GM10266 (cell line): Measurements from ENCODE around the gene ZHX3.
"Not testable (repeated sequence)": the region's sequence is repeated elsewhere in the genome, so short reads cannot be mapped to it uniquely, and the experiment has no call there.

Source experiments
- DNase-seq: peaks from one replicate; pipeline ENCODE4 v3.0.0; 2012; ENCODE audit errors: extremely low spot score
- TF ChIP-seq, protein P1 (sequence below): IDR thresholded peaks from 2 replicates; pipeline ENCODE4 v1.5.1; 2012; ENCODE audit warnings: mild to moderate bottlenecking, low read depth; ENCODE audit not compliant: control insufficient read depth, insufficient read depth; ENCODE audit errors: missing control alignments

Gene ZHX3

GRCh38 chr20:41135888-41136679, 181.4 kb downstream of the ZHX3 start:
- DNase-seq = no peak

GRCh38 chr20:41135187-41135887, 182.2 kb downstream of the ZHX3 start:
- DNase-seq = peak; percentile 73

More at GRCh38 chr20:41135888-41136679, 181.4 kb downstream of the ZHX3 start:
- TF ChIP-seq, protein P1, sequence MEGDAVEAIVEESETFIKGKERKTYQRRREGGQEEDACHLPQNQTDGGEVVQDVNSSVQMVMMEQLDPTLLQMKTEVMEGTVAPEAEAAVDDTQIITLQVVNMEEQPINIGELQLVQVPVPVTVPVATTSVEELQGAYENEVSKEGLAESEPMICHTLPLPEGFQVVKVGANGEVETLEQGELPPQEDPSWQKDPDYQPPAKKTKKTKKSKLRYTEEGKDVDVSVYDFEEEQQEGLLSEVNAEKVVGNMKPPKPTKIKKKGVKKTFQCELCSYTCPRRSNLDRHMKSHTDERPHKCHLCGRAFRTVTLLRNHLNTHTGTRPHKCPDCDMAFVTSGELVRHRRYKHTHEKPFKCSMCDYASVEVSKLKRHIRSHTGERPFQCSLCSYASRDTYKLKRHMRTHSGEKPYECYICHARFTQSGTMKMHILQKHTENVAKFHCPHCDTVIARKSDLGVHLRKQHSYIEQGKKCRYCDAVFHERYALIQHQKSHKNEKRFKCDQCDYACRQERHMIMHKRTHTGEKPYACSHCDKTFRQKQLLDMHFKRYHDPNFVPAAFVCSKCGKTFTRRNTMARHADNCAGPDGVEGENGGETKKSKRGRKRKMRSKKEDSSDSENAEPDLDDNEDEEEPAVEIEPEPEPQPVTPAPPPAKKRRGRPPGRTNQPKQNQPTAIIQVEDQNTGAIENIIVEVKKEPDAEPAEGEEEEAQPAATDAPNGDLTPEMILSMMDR = no peak

GRCh38 chr20:41134362-41135186, 183.0 kb downstream of the ZHX3 start:
- TF ChIP-seq, protein P1 = no peak
- no peak for DNase-seq

More at GRCh38 chr20:41135187-41135887, 182.2 kb downstream of the ZHX3 start:
- TF ChIP-seq, protein P1 = peak; percentile 80

- peak; percentile 83 for DNase-seq
Observed at GRCh38 chr20:41133709-41134361, 183.7 kb downstream of the ZHX3 start.

GRCh38 chr20:41132388-41132775, 185.1 kb downstream of the ZHX3 start:
- not testable (repeated sequence) for DNase-seq

More at GRCh38 chr20:41133709-41134361, 183.7 kb downstream of the ZHX3 start:
- TF ChIP-seq, protein P1 = no peak

DNA sequence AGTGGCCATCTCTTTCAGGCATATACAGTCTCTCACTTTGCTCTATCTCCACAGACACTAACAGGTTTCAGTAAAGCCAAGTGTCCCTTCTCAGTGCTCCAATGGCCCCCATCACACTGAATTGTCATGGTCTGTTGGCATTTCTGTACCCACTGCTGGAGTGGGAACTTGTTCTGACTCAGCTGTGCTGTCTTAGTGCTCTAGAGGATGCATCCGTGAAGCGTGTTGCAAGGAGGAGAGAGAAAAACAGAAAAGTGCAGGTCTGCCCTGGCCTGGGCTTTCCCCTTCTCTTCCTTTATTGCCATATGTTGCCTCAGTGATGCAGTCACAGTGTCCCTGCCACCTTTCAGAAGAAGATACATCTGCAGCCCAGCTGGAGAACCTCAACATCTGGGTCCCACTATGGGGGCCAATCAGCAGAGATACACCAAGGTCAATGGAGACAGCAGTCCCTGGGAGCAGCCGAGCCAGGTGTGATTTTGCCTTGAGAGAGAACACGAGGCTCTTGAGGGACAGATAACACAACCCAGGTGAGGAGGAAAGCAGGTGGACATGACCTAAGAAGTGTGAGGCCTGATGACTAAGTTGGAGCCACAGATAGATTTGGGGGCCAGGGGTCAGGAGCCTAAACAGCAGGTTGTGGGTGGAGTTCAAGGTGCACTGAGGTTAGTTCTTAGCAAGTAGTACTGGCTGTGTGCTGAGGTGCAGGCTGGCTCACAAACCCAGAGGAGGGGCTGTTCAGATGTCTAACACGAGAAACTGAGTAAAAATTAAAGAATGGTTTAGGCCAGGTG, 185.7 kb downstream of the ZHX3 start:
- no peak for DNase-seq
- TF ChIP-seq, protein P1 = no peak
